Posterior cingulate gyrus (tissue), 11 donors: ENCODE results near the gene SSC5D.
A peak's percentile ranks its signal among the peaks of the same experiment; 100 is the strongest.
"Not testable (repeated sequence)": the region's sequence is repeated elsewhere in the genome, so short reads cannot be mapped to it uniquely, and the experiment has no call there.

ENCODE experiments used
- DNase-seq, 10 donors: peaks; one replicate each; pipeline versions ENCODE4 v3.0.0 to v3.0.0-alpha.2; 2020 to 2021; ENCODE audit warnings: mixed read lengths in 3 of 10
- intact Hi-C: fragments of 100-400 bp; cut with DNase I; formaldehyde crosslinking; loops from one replicate; pipeline ENCODE4 v1.15.1; 2023

The SSC5D gene

GRCh38 chr19:55487924-55488687, at the start of gene SSC5D:
SSC5D (plus strand) TSS chr19:55488436; CDS start chr19:55488590, 154 bp downstream.
- intact Hi-C loops, result no loop called here
- DNase-seq, result peak in 1 of 10 donors; percentile 88

DNA sequence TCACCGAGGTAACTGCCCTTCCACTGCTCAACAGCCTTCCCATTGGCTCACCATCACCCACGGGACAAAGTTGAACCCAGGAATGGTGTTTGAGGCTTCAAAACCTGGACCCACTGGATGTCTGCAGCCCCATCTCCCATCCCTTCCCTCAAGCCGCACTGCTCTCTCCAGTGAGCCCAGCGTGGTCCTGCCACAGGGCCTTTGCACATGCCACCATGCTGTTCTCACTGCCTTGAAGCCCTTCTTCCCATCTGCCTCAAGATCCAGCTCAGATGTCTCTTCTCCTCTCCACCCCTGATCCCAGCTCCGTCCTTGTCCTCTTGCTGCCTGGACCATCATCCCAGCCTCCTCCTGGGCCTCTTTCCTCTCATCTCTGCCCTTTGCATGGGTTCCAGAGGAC, 49.2 kb upstream of the SSC5D start:
- no peak for DNase-seq
- intact Hi-C loops, result no loop called here

DNA sequence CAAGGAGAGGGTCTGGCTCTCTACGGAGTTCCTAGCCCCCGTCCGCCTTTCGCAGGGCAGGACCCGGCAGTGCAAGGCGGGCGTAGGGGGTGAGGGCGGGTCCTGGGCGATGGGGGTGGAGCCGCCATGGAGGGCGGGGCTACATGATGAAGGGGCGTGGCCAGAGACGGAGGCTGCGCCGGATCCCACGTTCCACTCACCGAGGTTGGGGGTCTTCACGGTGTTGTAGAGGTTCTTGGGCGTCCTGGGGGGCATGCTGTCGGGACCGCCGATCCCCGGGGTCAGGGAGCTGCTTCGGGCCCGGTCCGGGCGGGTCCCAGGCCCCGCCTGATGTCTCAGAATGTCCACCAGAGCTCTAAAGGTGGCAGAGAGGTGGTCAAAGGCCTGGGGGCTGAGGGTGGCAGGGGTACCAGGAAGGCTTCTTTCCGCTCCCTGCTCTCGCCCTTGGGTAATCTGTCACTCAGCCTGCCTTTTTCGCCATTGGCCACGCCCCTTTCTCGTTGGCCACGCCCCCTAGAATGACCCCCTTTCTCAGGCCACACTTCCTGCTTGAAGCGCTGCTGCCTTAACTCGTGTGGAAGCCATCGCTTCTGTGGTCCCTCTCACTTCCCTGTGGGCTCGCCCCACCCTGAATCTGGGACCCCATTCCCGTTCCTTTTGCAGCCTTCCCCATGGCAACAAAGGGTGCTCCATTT, 47.7 kb upstream of the SSC5D start:
- DNase-seq, result peak in 1 of 10 donors; percentile 65
- intact Hi-C loops, result no loop called here

DNA sequence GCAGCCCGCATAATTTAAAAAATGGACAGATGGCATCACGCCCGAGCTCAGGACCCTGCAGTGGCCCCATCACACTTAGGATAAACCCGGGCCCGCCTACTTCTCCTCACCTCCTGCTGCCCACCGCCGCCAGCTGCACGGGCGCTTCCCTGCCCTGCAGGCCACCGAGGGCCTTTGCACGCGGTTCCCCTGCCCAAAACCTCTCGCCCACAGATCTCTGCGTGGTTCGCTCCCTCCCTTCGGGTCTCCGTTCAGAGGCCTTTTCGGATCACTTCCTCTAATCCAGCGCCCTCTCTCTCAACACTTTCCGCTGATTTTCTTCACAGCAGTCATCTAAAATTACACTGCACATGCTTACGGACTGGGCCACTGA, 46.9 kb upstream of the SSC5D start:
- peak in 1 of 10 donors; percentile 43 for DNase-seq
- intact Hi-C loops, result no loop called here

DNA sequence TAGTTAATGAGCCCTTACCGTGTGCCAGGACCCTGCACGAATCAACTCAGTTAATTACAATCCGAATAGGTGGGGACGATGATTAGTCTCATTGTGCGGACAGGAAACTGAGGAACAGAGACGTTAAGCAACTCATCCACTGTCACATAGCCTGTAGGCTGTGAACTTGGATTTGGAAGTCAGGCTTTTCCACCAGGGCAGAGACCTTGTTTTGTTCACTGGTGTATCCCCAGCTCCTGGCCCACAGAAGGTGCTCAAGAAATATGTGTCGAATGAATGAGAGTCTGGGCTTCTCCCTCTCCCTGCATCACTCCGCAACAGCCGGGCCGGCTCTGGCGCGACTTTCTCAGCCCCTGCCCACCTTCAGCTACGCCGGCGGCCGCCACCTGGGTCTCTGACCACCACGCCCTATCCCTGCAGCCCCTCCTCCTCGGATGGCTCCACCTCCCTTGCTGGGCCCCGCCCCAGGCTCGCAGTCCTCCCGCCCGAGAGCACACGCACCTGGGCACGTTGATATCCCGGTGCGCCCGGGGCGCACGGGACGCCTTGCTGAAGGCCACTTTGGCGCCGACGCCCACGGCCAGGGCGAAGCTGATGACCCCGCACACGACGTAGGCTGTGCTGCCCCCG, 46.4 kb upstream of the SSC5D start:
- intact Hi-C loops, result no loop called here
- DNase-seq, result peak in 1 of 10 donors; percentile 83

GRCh38 chr19:55442372-55442961, 45.8 kb upstream of the SSC5D start:
- intact Hi-C loops, result no loop called here
- DNase-seq, result peak in 6 of 10 donors; percentile 26 to 86 (median 48)

GRCh38 chr19:55443045-55443823, 45.0 kb upstream of the SSC5D start, which contains the start of gene SHISA7:
SHISA7 (minus strand) TSS chr19:55443300; CDS start chr19:55442863, 437 bp downstream.
- intact Hi-C loops, result no loop called here
- peak in 7 of 10 donors; percentile 46 to 93 (median 58) for DNase-seq

- DNase-seq, result peak in 1 of 10 donors; percentile 69
- intact Hi-C loops, result no loop called here
These were observed 44.3 kb upstream of the SSC5D start for GRCh38 chr19:55443824-55444480.

- intact Hi-C loops, result no loop called here
- no peak for DNase-seq
These were observed 43.6 kb upstream of the SSC5D start for GRCh38 chr19:55444646-55445045.

DNA sequence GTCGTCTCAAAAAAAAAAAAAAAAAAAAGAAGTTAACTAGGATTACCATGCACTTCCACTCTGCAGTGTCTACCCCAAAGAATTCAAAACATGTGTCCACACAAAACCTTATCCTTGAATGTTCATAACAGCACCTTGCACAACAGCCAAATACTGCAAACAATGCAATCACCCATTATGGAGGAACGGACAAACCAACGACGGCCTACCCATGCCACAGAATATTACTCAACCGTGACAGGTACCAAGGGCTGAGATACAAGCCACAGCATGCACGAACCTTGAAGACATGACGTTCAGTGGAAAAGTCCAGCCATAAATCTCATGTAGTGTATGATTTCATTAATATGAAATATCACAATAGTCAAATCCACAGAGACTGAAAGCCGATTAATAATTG, 42.2 kb upstream of the SSC5D start:
- no peak for DNase-seq
- intact Hi-C loops, result no loop called here

DNA sequence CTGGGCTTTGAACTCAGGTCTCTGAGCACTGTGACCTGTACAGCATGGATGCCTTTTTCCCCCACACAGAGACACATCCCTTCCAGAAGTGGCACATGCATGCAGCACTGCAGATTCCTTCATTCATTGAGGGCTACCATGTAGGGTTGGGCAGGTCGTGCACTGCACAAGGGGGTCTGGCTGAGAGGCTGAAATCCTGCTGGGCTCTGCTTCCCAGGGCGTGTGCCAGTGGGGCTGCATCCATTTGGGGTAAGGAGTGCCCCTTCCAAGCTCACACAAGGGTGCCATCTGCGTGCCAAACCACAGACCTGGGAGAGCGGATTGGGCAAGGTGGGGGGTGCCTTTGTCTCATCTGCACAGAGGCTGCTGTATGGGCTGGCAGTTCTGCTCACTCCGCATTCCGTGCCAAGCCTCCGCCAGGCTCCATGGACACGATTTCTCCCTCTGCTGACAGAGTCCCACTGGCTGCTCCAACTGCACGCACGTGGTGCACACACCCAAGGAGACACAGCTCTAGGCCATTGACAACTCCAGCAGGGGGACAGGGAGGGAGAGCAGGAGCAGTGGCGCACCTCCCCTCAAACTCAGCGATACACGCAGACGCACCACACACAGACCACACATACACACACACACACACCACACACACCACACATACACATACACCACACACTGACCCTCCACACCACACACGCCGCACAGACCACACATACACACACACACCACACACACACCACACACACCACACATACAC, 40.6 kb upstream of the SSC5D start:
- peak; percentile 69 to 98 (median 88) for DNase-seq
- intact Hi-C loops, result no loop called here

DNA sequence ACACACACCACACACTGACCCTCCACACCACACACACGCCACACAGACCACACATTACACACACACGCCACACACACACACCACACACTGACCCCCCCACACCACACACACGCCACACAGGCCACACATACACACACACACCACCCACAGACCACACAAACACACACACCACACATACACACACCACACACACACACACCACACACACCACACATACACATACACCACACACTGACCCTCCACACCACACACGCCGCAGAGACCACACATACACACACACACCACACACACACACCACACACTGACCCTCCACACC, 40.1 kb upstream of the SSC5D start:
- DNase-seq, intact Hi-C loops: not testable (repeated sequence)

DNA sequence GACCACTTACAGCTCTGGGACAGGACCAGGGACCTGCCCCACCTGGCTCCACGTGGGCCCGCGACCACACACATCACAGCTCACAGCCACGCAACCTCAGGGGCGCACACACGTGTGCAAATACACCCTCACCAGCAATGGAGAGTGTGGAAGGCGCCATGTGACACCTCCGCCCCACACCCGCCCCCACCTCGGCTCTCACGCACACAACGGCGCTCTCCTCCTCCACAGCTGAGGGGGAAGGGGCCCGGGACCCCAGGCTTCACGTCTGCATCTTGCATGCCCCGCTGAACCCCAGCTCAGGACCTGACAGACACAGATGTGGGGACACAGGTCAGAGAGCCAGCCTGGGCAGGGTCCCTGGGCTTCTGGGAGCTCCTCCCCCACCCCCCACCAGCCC, 38.8 kb upstream of the SSC5D start:
- intact Hi-C loops, result no loop called here
- peak in 1 of 10 donors; percentile 67 for DNase-seq

DNA sequence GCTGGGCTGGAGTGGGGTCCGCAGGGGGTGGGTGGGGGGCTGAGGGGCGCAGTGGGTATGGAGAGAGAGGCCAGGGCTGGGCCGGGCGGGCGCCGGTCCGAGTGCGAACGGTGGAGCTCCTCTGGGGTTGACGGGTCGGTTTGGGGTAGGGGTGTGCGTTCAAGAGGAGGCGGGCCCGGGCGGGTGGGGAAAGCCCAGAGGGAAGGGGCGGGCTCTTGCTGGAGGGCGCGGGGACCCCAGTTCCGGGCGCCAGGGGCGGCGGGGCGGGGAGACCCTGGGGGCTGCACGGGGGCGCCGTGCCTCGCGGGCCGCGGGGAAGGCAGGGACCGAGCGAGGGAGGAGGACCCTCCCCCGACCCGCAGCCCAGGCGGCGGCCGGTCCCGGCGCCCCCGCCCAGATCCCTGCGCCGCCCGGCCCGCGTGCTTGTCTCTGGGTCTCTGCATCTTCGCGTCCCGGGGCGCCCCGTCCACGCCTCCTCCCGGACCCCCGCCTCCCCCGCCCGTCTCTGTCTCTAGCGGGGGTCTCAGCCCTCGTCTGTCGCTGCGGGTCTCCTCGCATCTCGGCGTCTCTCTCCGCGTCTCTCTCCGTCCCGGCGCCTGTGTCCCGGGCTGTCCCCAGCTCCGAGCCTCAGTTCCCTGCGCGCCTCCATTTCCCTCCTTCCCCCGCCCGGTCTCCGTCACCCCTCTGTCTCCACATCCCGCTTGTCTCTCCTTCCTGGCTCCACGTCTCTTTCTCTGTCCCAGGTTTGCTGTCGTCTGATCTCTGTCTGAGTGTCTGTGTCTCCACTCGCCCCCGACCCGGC, 36.9 kb upstream of the SSC5D start:
- intact Hi-C loops, result no loop called here
- peak in 3 of 10 donors; percentile 28 to 55 (median 37) for DNase-seq

GRCh38 chr19:55451965-55452748, 36.1 kb upstream of the SSC5D start:
- intact Hi-C loops, result no loop called here
- DNase-seq, result peak in 9 of 10 donors; percentile 56 to 95 (median 71)

- intact Hi-C loops, result no loop called here
- peak; percentile 93 to 100 (median 95) for DNase-seq
These were observed 35.4 kb upstream of the SSC5D start for GRCh38 chr19:55452749-55453346.
